Lower lobe of right lung (tissue), 2 donors: Measurements from ENCODE around the gene PRRT1. TPM values are rescaled to one million over a fixed set of nuclear protein-coding genes. Genes with fewer than 3 reads are reported as not detected.

Experiments
- ATAC-seq, 2 donors: fragments of 200-7000 bp; cut with Tn5 transposase; one replicate each; pipeline ENCODE4 v1.9.1; 2020 to 2022; ENCODE audit warnings: mild to moderate bottlenecking in 2 of 2, moderate library complexity in 2 of 2
- DNase-seq: peaks from one replicate; pipeline ENCODE4 v3.0.0-alpha.2; 2020
- H3K27ac ChIP-seq: fragments of 200-600 bp; one replicate; pipeline ENCODE4 v1.8.0; 2022
- H3K27me3 ChIP-seq: fragments of 200-600 bp; one replicate; pipeline ENCODE4 v1.8.0; 2022; ENCODE audit warnings: low read depth
- H3K36me3 ChIP-seq: fragments of 200-600 bp; one replicate; pipeline ENCODE4 v1.8.0; 2022; ENCODE audit warnings: mild to moderate bottlenecking
- H3K4me1 ChIP-seq: fragments of 200-600 bp; one replicate; pipeline ENCODE4 v1.8.0; 2022
- H3K4me3 ChIP-seq: fragments of 200-600 bp; one replicate; pipeline ENCODE4 v1.8.0; 2022; ENCODE audit warnings: mild to moderate bottlenecking
- H3K9me3 ChIP-seq: fragments of 200-600 bp; one replicate; pipeline ENCODE4 v1.8.0; 2022
- intact Hi-C: fragments of 100-400 bp; cut with DNase I; formaldehyde crosslinking; loops from one replicate; pipeline ENCODE4 v1.11.0; 2022
- total RNA-seq: library from RNA; stranded (reverse); fragmentation: NEBNext Ultra II Directional; extraction: Animal tissue kit (Norgen Biotek cat#: 25700); gene quantifications from one replicate; pipeline ENCODE4 v1.2.1, GENCODE V29; 2021
- TF ChIP-seq, protein P1 (sequence below): fragments of 200-600 bp; IDR thresholded peaks from one replicate; pipeline ENCODE4 v1.8.0; 2022; ENCODE audit warnings: antibody characterized with exemption, mild to moderate bottlenecking
- donor health status: DM: no; HTN: yes; CAD: no; lungs with severe emphysema.

The PRRT1 gene
- total RNA-seq, 1 donor from 2014 or later = 1.2 TPM

DNA sequence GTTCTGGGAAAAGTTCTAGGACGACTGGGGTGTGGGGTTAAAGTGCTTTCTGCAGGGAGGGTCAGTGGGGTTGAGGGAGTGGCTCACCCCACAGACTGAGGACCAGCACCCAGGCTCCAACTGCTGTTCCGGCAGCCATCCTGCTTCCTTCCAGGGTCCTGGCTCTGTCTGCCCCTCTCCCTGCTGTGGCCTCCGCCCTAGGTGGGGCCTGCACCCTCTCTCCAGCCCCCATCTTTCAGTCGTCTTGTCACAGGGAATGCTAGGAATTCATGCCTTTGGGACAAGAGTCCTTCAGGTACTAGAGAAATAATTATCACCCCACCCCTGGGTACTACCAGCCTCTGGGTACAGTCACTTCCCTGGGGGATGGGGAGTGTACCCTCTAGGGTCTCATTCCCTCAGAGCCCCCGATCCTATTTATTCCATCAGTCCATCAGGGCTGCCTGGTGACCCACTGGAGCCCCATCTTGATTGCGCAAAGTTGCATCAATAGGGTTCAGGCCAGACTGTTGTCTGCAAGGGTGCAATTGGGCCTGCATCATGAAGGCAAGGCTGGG lies 32.4 kb upstream of the PRRT1 start, which contains the start of gene AGER:
TSS of gene AGER (minus strand) at position 170 of the 557 bp plus-strand sequence. CDS start at position 139, 31 bp downstream.
- no peak for DNase-seq
- ATAC-seq = peak; percentile 20 to 51
- Histone ChIP-seq H3K9me3 (no peaks in the 10 kb centered on the region), H3K27ac (peak within 1 kb of the TSS; percentile 74), H3K4me3 (peak within 1 kb of the TSS; percentile 36), H3K4me1 (peaks cover 50% of the 10 kb centered on the region), H3K36me3 (peaks cover 60% of the 10 kb centered on the region), H3K27me3 (no peaks in the 10 kb centered on the region)
- TF ChIP-seq, protein P1, sequence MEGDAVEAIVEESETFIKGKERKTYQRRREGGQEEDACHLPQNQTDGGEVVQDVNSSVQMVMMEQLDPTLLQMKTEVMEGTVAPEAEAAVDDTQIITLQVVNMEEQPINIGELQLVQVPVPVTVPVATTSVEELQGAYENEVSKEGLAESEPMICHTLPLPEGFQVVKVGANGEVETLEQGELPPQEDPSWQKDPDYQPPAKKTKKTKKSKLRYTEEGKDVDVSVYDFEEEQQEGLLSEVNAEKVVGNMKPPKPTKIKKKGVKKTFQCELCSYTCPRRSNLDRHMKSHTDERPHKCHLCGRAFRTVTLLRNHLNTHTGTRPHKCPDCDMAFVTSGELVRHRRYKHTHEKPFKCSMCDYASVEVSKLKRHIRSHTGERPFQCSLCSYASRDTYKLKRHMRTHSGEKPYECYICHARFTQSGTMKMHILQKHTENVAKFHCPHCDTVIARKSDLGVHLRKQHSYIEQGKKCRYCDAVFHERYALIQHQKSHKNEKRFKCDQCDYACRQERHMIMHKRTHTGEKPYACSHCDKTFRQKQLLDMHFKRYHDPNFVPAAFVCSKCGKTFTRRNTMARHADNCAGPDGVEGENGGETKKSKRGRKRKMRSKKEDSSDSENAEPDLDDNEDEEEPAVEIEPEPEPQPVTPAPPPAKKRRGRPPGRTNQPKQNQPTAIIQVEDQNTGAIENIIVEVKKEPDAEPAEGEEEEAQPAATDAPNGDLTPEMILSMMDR = no peak
- intact Hi-C loops = no loop called here

DNA sequence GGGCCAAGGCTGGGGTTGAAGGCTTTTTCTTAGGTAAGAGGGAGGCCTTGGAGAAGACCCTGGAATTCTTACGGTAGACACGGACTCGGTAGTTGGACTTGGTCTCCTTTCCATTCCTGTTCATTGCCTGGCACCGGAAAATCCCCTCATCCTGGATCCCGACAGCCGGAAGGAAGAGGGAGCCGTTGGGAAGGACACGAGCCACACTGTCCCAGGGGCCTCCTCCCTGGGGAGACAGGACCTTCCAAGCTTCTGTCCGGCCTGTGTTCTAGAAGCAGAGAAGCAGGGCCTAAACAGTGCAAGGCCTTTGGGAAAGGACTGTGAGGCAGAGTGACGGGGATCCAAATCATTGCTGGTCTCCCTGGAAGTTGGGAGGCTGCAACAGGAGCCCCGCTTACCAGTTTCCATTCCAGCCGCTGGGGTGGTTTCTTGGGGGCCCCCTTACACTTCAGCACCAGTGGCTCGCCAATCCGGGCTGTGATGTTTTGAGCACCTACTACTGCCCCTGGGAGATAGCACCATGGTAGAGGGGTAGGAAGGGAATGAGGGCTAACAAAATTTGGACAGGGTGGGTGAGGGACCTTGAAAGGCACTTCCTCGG lies 31.8 kb upstream of the PRRT1 start:
- DNase-seq = no peak
- peak overlapping the region; percentile 74 for H3K27ac ChIP-seq
- ATAC-seq = no peak
- H3K4me3 ChIP-seq = peak overlapping the region; percentile 36
- no peaks in the 10 kb centered on the region for H3K9me3 ChIP-seq
- H3K27me3 ChIP-seq = no peaks in the 10 kb centered on the region
- TF ChIP-seq, protein P1 = no peak
- peaks cover 60% of the 10 kb centered on the region for H3K36me3 ChIP-seq
- H3K4me1 ChIP-seq = peaks cover 50% of the 10 kb centered on the region
- intact Hi-C loops = no loop called here

- TF ChIP-seq, protein P1 = no peak
- no peaks in the 10 kb centered on the region for H3K27me3 ChIP-seq
- peaks cover 44% of the 10 kb centered on the region for H3K4me1 ChIP-seq
- peaks cover 55% of the 10 kb centered on the region for H3K36me3 ChIP-seq
- DNase-seq (no peak), ATAC-seq (no peak)
- peak overlapping the region; percentile 36 for H3K4me3 ChIP-seq
- no peaks in the 10 kb centered on the region for H3K9me3 ChIP-seq
- peak overlapping the region; percentile 74 for H3K27ac ChIP-seq
- intact Hi-C loops = no loop called here
Observed at GRCh38 chr6:32183030-32183429, 31.3 kb upstream of the PRRT1 start.

- Histone ChIP-seq H3K4me3 (peak overlapping the region; percentile 36), H3K4me1 (peaks cover 40% of the 10 kb centered on the region), H3K27me3 (no peaks in the 10 kb centered on the region), H3K9me3 (no peaks in the 10 kb centered on the region), H3K36me3 (peaks cover 51% of the 10 kb centered on the region), H3K27ac (peak overlapping the region; percentile 74)
- ATAC-seq = no peak
- no peak for DNase-seq
- intact Hi-C loops = no loop called here
- TF ChIP-seq, protein P1 = no peak
Observed at GRCh38 chr6:32182555-32182981, 30.8 kb upstream of the PRRT1 start.

DNA sequence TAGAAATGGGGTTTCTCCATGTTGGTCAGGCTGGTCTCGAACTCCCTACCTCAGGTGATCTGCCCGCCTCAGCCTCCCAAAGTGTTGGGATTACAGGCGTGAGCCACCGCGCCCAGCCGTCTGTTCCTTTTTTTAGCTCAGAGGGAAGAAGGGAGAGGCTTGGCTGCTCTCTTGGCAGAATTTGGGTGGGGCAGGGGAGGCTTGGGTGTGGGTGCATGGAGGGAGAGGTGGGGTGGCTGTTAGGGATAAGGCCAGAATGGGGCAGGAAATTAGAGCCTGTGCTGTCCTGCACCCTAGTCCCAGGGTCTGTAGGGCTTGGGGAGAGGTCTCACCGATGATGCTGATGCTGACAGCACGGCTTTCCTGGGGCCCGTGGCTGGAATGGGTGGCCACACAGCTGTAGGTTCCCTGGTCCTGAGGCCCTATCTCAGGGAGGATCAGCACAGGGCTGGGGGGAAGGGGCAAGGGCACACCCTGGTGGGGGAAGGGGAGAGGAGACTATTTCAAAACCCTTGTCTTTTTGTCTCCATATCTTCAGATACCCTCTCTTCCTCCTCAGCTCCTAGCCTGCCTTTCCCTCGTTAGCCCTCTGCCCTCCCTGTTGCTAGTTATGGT lies 30.3 kb upstream of the PRRT1 start:
- peak overlapping the region; percentile 36 for H3K4me3 ChIP-seq
- ATAC-seq (no peak), DNase-seq (no peak)
- H3K27me3 ChIP-seq = no peaks in the 10 kb centered on the region
- TF ChIP-seq, protein P1 = no peak
- H3K27ac ChIP-seq = peak overlapping the region; percentile 74
- intact Hi-C loops = no loop called here
- peaks cover 45% of the 10 kb centered on the region for H3K36me3 ChIP-seq
- no peaks in the 10 kb centered on the region for H3K9me3 ChIP-seq
- peaks cover 37% of the 10 kb centered on the region for H3K4me1 ChIP-seq
